ENCODE data around the gene NUP85.

GRCh38 chr17:75237100-75238014 is 31.9 kb downstream of the NUP85 start:
- TF ChIP-seq YY1 (IDR thresholded peaks at IDR 0.05; ENCODE audit: insufficient read depth, insufficient read length) (no peak), ZNF274 (IDR thresholded peaks at IDR 0.05; ENCODE audit: low read depth, low read length) (no peak), SUZ12 (IDR thresholded peaks at IDR 0.05; ENCODE audit: extremely low read depth, insufficient read depth, insufficient read length) (no peak)
